ENCODE measurements around the gene PXN. TPM values are rescaled to one million over a fixed set of nuclear protein-coding genes. Genes with fewer than 3 reads are reported as not detected.

Gene PXN
- total RNA-seq, 2 experiments from 2014 or later: 229 to 230 TPM

GRCh38 chr12:120222288-120222832 is 43.2 kb downstream of the PXN start:
- no peaks in the 10 kb centered on the region for H3K9me3 ChIP-seq (ENCODE audit: control insufficient read depth in 1 of 2, insufficient read depth in 1 of 2, low read length in 2 of 2)
- no peak for TF ChIP-seq CTCF (IDR thresholded peaks at IDR 0.05)
- peaks cover 34% of the 10 kb centered on the region for H3K4me1 ChIP-seq (ENCODE audit: insufficient read depth, low read length)
- intact Hi-C loops (cut with DNase I, micrococcal nuclease): no loop called here
- no peak overlapping the region for H3K4me3 ChIP-seq (ENCODE audit: low read length)
- DNase-seq: no peak
- Mint-ChIP-seq H3K9me3 (no peaks in the 10 kb centered on the region), H3K4me3 (no peak overlapping the region), H3K27me3 (no peaks in the 10 kb centered on the region), H3K4me1 (ENCODE audit: low read depth) (peaks cover 29% of the 10 kb centered on the region), H3K27ac (no peak overlapping the region), H3K36me3 (ENCODE audit: low read depth) (peaks cover 85% of the 10 kb centered on the region)
- peaks cover 90% of the 10 kb centered on the region for H3K36me3 ChIP-seq (ENCODE audit: insufficient read depth, low read length)
- ChIA-PET POLR2A (interaction anchor here (1.4 to 1.8 kb wide), 2 partner anchors 21 to 69 kb away, joined by 8 to 9 read pairs; partner anchors contain the start of genes RNU4-2 and RPLP0), CTCF (no interaction called here)
- H3K27ac ChIP-seq (ENCODE audit: low read depth in 1 of 2, low read length in 2 of 2): no peak overlapping the region
- no peaks in the 10 kb centered on the region for H3K27me3 ChIP-seq (ENCODE audit: control insufficient read depth in 1 of 2, insufficient read depth in 2 of 2, low read length in 2 of 2)
- ATAC-seq (ENCODE audit: poor library complexity): no peak

- no peak for TF ChIP-seq CTCF (IDR thresholded peaks at IDR 0.05)
- Histone ChIP-seq H3K4me3 (ENCODE audit: low read length) (no peak overlapping the region), H3K9me3 (ENCODE audit: control insufficient read depth in 1 of 2, insufficient read depth in 1 of 2, low read length in 2 of 2) (no peaks in the 10 kb centered on the region), H3K27ac (ENCODE audit: low read depth in 1 of 2, low read length in 2 of 2) (no peak overlapping the region), H3K27me3 (ENCODE audit: control insufficient read depth in 1 of 2, insufficient read depth in 2 of 2, low read length in 2 of 2) (no peaks in the 10 kb centered on the region), H3K36me3 (ENCODE audit: insufficient read depth, low read length) (peaks cover 92% of the 10 kb centered on the region), H3K4me1 (ENCODE audit: insufficient read depth, low read length) (peaks cover 28% of the 10 kb centered on the region)
- H3K27me3 Mint-ChIP-seq: no peaks in the 10 kb centered on the region
- H3K36me3 Mint-ChIP-seq (ENCODE audit: low read depth): peaks cover 80% of the 10 kb centered on the region
- POLR2A ChIA-PET: interaction anchor here (1.4 to 1.8 kb wide), 2 partner anchors 20 to 70 kb away, joined by 8 to 9 read pairs; partner anchors contain the start of genes RNU4-2 and RPLP0
- H3K4me1 Mint-ChIP-seq (ENCODE audit: low read depth): peaks cover 21% of the 10 kb centered on the region
- ATAC-seq (ENCODE audit: poor library complexity): no peak
- no peak overlapping the region for H3K27ac Mint-ChIP-seq
- no peak for DNase-seq
- H3K4me3 Mint-ChIP-seq: no peak overlapping the region
- CTCF ChIA-PET: interaction anchor here (1.0 to 1.3 kb wide), 2 partner anchors 15 to 44 kb away, joined by 3 read pairs; partner anchors contain the start of gene PXN
- intact Hi-C loops (cut with DNase I, micrococcal nuclease): no loop called here
- no peaks in the 10 kb centered on the region for H3K9me3 Mint-ChIP-seq
Measured at GRCh38 chr12:120221576-120221900, 44.0 kb downstream of the PXN start.

GRCh38 chr12:120220838-120221575 is 44.5 kb downstream of the PXN start:
- H3K36me3 ChIP-seq (ENCODE audit: insufficient read depth, low read length): peaks cover 92% of the 10 kb centered on the region
- ATAC-seq (ENCODE audit: poor library complexity) (no peak), DNase-seq (no peak)
- no peak for TF ChIP-seq CTCF (IDR thresholded peaks at IDR 0.05)
- H3K27ac ChIP-seq (ENCODE audit: low read depth in 1 of 2, low read length in 2 of 2): no peak overlapping the region
- H3K4me3 ChIP-seq (ENCODE audit: low read length): no peak overlapping the region
- H3K36me3 Mint-ChIP-seq (ENCODE audit: low read depth): peaks cover 78% of the 10 kb centered on the region
- ChIA-PET POLR2A (interaction anchor here (1.4 to 2.3 kb wide), 3 partner anchors 19 to 71 kb away, joined by 8 to 13 read pairs (median 9); partner anchors contain the start of genes RNU4-2 and RPLP0), CTCF (interaction anchor here (1.0 to 1.3 kb wide), 2 partner anchors 16 to 45 kb away, joined by 3 read pairs; partner anchors contain the start of gene PXN)
- H3K4me1 ChIP-seq (ENCODE audit: insufficient read depth, low read length): peaks cover 23% of the 10 kb centered on the region
- no peak overlapping the region for H3K27ac Mint-ChIP-seq
- H3K4me3 Mint-ChIP-seq: no peak overlapping the region
- H3K9me3 ChIP-seq (ENCODE audit: control insufficient read depth in 1 of 2, insufficient read depth in 1 of 2, low read length in 2 of 2): no peaks in the 10 kb centered on the region
- peaks cover 16% of the 10 kb centered on the region for H3K4me1 Mint-ChIP-seq (ENCODE audit: low read depth)
- no peaks in the 10 kb centered on the region for H3K9me3 Mint-ChIP-seq
- no peaks in the 10 kb centered on the region for H3K27me3 Mint-ChIP-seq
- intact Hi-C loops (cut with DNase I, micrococcal nuclease): no loop called here
- H3K27me3 ChIP-seq (ENCODE audit: control insufficient read depth in 1 of 2, insufficient read depth in 2 of 2, low read length in 2 of 2): no peaks in the 10 kb centered on the region
